Measurements from ENCODE around the gene CPEB3.
"Not testable (repeated sequence)": the region's sequence is repeated elsewhere in the genome, so short reads cannot be mapped to it uniquely, and the experiment has no call there.

The CPEB3 gene

GRCh38 chr10:92031580-92031979, 259.3 kb downstream of the CPEB3 start:
- H3K27ac ChIP-seq (ENCODE audit: low read depth, low read length, severe bottlenecking), result no peak overlapping the region
- 100% methylated on average over 2 of the region's 3 CpGs; no CpG with 5 or more reads in 1 of the 2 experiments for WGBS, 2 experiments (ENCODE audit: insufficient coverage in 2 of 2)
- H3K36me3 ChIP-seq (ENCODE audit: control insufficient read depth, insufficient read depth, low read length), result peaks cover 53% of the 10 kb centered on the region

DNA sequence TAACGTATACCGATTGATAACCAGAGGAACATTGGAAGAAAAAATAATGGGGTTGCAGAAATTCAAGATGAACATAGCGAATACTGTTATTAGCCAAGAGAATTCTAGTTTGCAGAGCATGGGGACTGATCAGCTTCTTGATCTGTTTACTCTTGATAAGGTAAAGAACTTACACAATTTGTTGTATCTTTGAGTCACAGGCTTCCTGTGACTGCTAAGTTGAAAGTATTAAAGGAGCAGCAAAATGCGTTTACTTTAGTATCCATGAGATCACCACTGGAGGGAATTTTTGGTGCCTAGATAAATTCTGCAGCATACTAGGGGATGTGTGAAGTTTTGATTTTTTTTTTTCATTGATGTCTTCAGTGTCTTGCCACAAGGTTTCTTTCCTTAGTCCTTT, 263.7 kb downstream of the CPEB3 start:
- no peak overlapping the region for H3K27ac ChIP-seq (ENCODE audit: low read depth, low read length, severe bottlenecking)
- H3K9me3 ChIP-seq (ENCODE audit: control insufficient read depth, low read length), result no peaks in the 10 kb centered on the region
- H3K4me3 ChIP-seq (ENCODE audit: extremely low read depth, insufficient read depth, low read length, poor library complexity, severe bottlenecking), result no peak overlapping the region
- no peaks in the 10 kb centered on the region for H3K4me1 ChIP-seq (ENCODE audit: control insufficient read depth, insufficient read depth, low read length, poor library complexity, severe bottlenecking)
- 87 to 91% methylated on average over 4 of the region's 4 CpGs for WGBS, 2 experiments (ENCODE audit: insufficient coverage in 2 of 2)
- H3K36me3 ChIP-seq (ENCODE audit: control insufficient read depth, insufficient read depth, low read length), result peaks cover 75% of the 10 kb centered on the region

More at GRCh38 chr10:92031580-92031979, 259.3 kb downstream of the CPEB3 start:
- Histone ChIP-seq H3K4me1 (ENCODE audit: control insufficient read depth, insufficient read depth, low read length, poor library complexity, severe bottlenecking) (no peaks in the 10 kb centered on the region), H3K9me3 (ENCODE audit: control insufficient read depth, low read length) (no peaks in the 10 kb centered on the region), H3K4me3 (ENCODE audit: extremely low read depth, insufficient read depth, low read length, poor library complexity, severe bottlenecking) (no peak overlapping the region)

- peaks cover 79% of the 10 kb centered on the region for H3K36me3 ChIP-seq (ENCODE audit: control insufficient read depth, insufficient read depth, low read length)
- no CpG with 5 or more reads among the region's 3 CpGs for WGBS, 2 experiments (ENCODE audit: insufficient coverage in 2 of 2)
- H3K9me3 ChIP-seq (ENCODE audit: control insufficient read depth, low read length); H3K27ac ChIP-seq (ENCODE audit: low read depth, low read length, severe bottlenecking); H3K4me3 ChIP-seq (ENCODE audit: extremely low read depth, insufficient read depth, low read length, poor library complexity, severe bottlenecking); H3K4me1 ChIP-seq (ENCODE audit: control insufficient read depth, insufficient read depth, low read length, poor library complexity, severe bottlenecking): not testable (repeated sequence)
Observed at GRCh38 chr10:92025340-92025739, 265.5 kb downstream of the CPEB3 start.

- Histone ChIP-seq H3K27ac (ENCODE audit: low read depth, low read length, severe bottlenecking) (no peak overlapping the region), H3K9me3 (ENCODE audit: control insufficient read depth, low read length) (no peaks in the 10 kb centered on the region), H3K4me3 (ENCODE audit: extremely low read depth, insufficient read depth, low read length, poor library complexity, severe bottlenecking) (no peak overlapping the region), H3K36me3 (ENCODE audit: control insufficient read depth, insufficient read depth, low read length) (peaks cover 77% of the 10 kb centered on the region), H3K4me1 (ENCODE audit: control insufficient read depth, insufficient read depth, low read length, poor library complexity, severe bottlenecking) (no peaks in the 10 kb centered on the region)
- WGBS, 2 experiments (ENCODE audit: insufficient coverage in 2 of 2), result no CpG with 5 or more reads among the region's 4 CpGs
Observed at GRCh38 chr10:92024700-92025099, 266.2 kb downstream of the CPEB3 start.

- Histone ChIP-seq H3K4me1 (ENCODE audit: control insufficient read depth, insufficient read depth, low read length, poor library complexity, severe bottlenecking) (no peaks in the 10 kb centered on the region), H3K27ac (ENCODE audit: low read depth, low read length, severe bottlenecking) (no peak overlapping the region), H3K9me3 (ENCODE audit: control insufficient read depth, low read length) (no peaks in the 10 kb centered on the region), H3K36me3 (ENCODE audit: control insufficient read depth, insufficient read depth, low read length) (peaks cover 65% of the 10 kb centered on the region), H3K4me3 (ENCODE audit: extremely low read depth, insufficient read depth, low read length, poor library complexity, severe bottlenecking) (no peak overlapping the region)
- WGBS, 2 experiments (ENCODE audit: insufficient coverage in 2 of 2), result 100% methylated on average over 1 of the region's 1 CpG; no CpG with 5 or more reads in 1 of the 2 experiments
Observed at GRCh38 chr10:92014620-92015019, 276.3 kb downstream of the CPEB3 start.

GRCh38 chr10:92011560-92012214, 279.2 kb downstream of the CPEB3 start:
- Histone ChIP-seq H3K9me3 (ENCODE audit: control insufficient read depth, low read length) (no peaks in the 10 kb centered on the region), H3K36me3 (ENCODE audit: control insufficient read depth, insufficient read depth, low read length) (peaks cover 68% of the 10 kb centered on the region), H3K4me1 (ENCODE audit: control insufficient read depth, insufficient read depth, low read length, poor library complexity, severe bottlenecking) (no peaks in the 10 kb centered on the region), H3K4me3 (ENCODE audit: extremely low read depth, insufficient read depth, low read length, poor library complexity, severe bottlenecking) (no peak overlapping the region), H3K27ac (ENCODE audit: low read depth, low read length, severe bottlenecking) (no peak overlapping the region)
- WGBS, 2 experiments (ENCODE audit: insufficient coverage in 2 of 2), result 80 to 100% methylated on average over 1 of the region's 2 CpGs

GRCh38 chr10:92010047-92010735, 280.7 kb downstream of the CPEB3 start:
- no peak overlapping the region for H3K4me3 ChIP-seq (ENCODE audit: extremely low read depth, insufficient read depth, low read length, poor library complexity, severe bottlenecking)
- no peak overlapping the region for H3K27ac ChIP-seq (ENCODE audit: low read depth, low read length, severe bottlenecking)
- no peaks in the 10 kb centered on the region for H3K4me1 ChIP-seq (ENCODE audit: control insufficient read depth, insufficient read depth, low read length, poor library complexity, severe bottlenecking)
- H3K36me3 ChIP-seq (ENCODE audit: control insufficient read depth, insufficient read depth, low read length), result peaks cover 65% of the 10 kb centered on the region
- H3K9me3 ChIP-seq (ENCODE audit: control insufficient read depth, low read length), result no peaks in the 10 kb centered on the region

DNA sequence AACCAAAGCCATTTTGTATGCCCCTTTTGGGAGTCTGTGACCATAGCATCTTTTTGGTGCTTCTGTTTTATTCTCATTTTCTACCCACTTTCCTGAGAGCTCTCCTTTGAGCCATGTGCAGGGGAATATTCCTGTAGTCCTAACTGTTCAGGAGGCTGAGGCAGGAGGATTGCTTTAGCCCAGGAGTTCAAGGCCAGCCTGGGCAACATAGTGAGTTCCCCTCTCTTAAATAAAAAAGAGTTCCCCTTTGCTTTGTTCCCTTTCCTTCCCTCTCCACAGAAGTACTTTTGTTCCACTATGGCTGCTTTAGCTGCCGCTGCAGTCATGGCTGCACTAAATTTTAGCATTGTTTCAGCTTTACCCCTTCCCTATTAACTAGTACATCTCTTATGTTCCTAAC, 281.4 kb downstream of the CPEB3 start:
- Histone ChIP-seq H3K4me1 (ENCODE audit: control insufficient read depth, insufficient read depth, low read length, poor library complexity, severe bottlenecking) (no peaks in the 10 kb centered on the region), H3K9me3 (ENCODE audit: control insufficient read depth, low read length) (no peaks in the 10 kb centered on the region), H3K27ac (ENCODE audit: low read depth, low read length, severe bottlenecking) (no peak overlapping the region), H3K36me3 (ENCODE audit: control insufficient read depth, insufficient read depth, low read length) (peaks cover 66% of the 10 kb centered on the region), H3K4me3 (ENCODE audit: extremely low read depth, insufficient read depth, low read length, poor library complexity, severe bottlenecking) (no peak overlapping the region)
- 100% methylated on average over 1 of the region's 1 CpG; no CpG with 5 or more reads in 1 of the 2 experiments for WGBS, 2 experiments (ENCODE audit: insufficient coverage in 2 of 2)

- H3K36me3 ChIP-seq (ENCODE audit: control insufficient read depth, insufficient read depth, low read length), result peaks cover 76% of the 10 kb centered on the region
- WGBS, 2 experiments (ENCODE audit: insufficient coverage in 2 of 2), result 100% methylated on average over 1 of the region's 1 CpG; no CpG with 5 or more reads in 1 of the 2 experiments
- H3K9me3 ChIP-seq (ENCODE audit: control insufficient read depth, low read length), result no peaks in the 10 kb centered on the region
- H3K4me3 ChIP-seq (ENCODE audit: extremely low read depth, insufficient read depth, low read length, poor library complexity, severe bottlenecking), result no peak overlapping the region
- H3K4me1 ChIP-seq (ENCODE audit: control insufficient read depth, insufficient read depth, low read length, poor library complexity, severe bottlenecking), result no peaks in the 10 kb centered on the region
- H3K27ac ChIP-seq (ENCODE audit: low read depth, low read length, severe bottlenecking), result no peak overlapping the region
Observed at GRCh38 chr10:92005978-92006377, 284.9 kb downstream of the CPEB3 start.

- Histone ChIP-seq H3K4me3 (ENCODE audit: extremely low read depth, insufficient read depth, low read length, poor library complexity, severe bottlenecking) (no peak overlapping the region), H3K4me1 (ENCODE audit: control insufficient read depth, insufficient read depth, low read length, poor library complexity, severe bottlenecking) (no peaks in the 10 kb centered on the region), H3K9me3 (ENCODE audit: control insufficient read depth, low read length) (no peaks in the 10 kb centered on the region), H3K27ac (ENCODE audit: low read depth, low read length, severe bottlenecking) (no peak overlapping the region), H3K36me3 (ENCODE audit: control insufficient read depth, insufficient read depth, low read length) (peaks cover 79% of the 10 kb centered on the region)
- WGBS, 2 experiments (ENCODE audit: insufficient coverage in 2 of 2), result 100% methylated on average over 1 of the region's 2 CpGs
Observed at GRCh38 chr10:92003258-92003657, 287.6 kb downstream of the CPEB3 start.

DNA sequence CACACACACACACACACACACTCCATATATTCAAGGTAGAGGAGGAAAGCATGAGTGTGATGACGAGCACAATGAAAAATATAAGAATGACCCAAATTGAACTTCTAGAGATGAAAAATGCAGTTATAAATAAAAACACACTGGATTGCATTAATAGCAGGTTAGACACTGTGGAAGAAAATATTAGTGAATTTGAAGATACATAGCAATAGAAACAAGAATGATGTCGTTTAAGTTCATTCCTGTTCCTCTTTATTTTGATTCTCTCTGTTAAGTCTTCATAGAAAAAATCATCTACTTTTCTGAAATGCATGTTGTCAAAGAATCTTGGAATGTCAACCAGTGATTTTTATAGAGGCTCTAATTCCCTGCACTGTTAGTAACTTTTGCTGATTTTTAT, 288.9 kb downstream of the CPEB3 start:
- WGBS, 2 experiments (ENCODE audit: insufficient coverage in 2 of 2), result 100% methylated on average over 1 of the region's 2 CpGs; no CpG with 5 or more reads in 1 of the 2 experiments
- Histone ChIP-seq H3K4me3 (ENCODE audit: extremely low read depth, insufficient read depth, low read length, poor library complexity, severe bottlenecking) (no peak overlapping the region), H3K9me3 (ENCODE audit: control insufficient read depth, low read length) (no peaks in the 10 kb centered on the region), H3K4me1 (ENCODE audit: control insufficient read depth, insufficient read depth, low read length, poor library complexity, severe bottlenecking) (no peaks in the 10 kb centered on the region), H3K27ac (ENCODE audit: low read depth, low read length, severe bottlenecking) (no peak overlapping the region), H3K36me3 (ENCODE audit: control insufficient read depth, insufficient read depth, low read length) (peaks cover 75% of the 10 kb centered on the region)
